NCI-H187 treated with DMSO at 0.1 percent for 48 hours (cell line): Measurements from ENCODE around the gene PDE3B.
"Not testable (repeated sequence)": the region's sequence is repeated elsewhere in the genome, so short reads cannot be mapped to it uniquely, and the experiment has no call there.

Experiments used
- DNase-seq: peaks from one replicate; lab custom pipeline; 2025; lab: John Stamatoyannopoulos, UW

The PDE3B gene

GRCh38 chr11:14746857-14747395, 103.3 kb downstream of the PDE3B start:
- no peak for DNase-seq

GRCh38 chr11:14748090-14748489, 104.5 kb downstream of the PDE3B start:
- no peak for DNase-seq

GRCh38 chr11:14750911-14751310, 107.3 kb downstream of the PDE3B start:
- no peak for DNase-seq

- no peak for DNase-seq
Observed at GRCh38 chr11:14751975-14752407, 108.4 kb downstream of the PDE3B start.

- DNase-seq = no peak
Observed at GRCh38 chr11:14755140-14755539, 111.5 kb downstream of the PDE3B start.

- no peak for DNase-seq
Observed at GRCh38 chr11:14756349-14756748, 112.7 kb downstream of the PDE3B start.

- not testable (repeated sequence) for DNase-seq
Observed at GRCh38 chr11:14759300-14760012, 115.9 kb downstream of the PDE3B start.

- DNase-seq = no peak
Observed at GRCh38 chr11:14764179-14764578, 120.6 kb downstream of the PDE3B start.

- DNase-seq = no peak
Observed at GRCh38 chr11:14764579-14765527, 121.2 kb downstream of the PDE3B start.

GRCh38 chr11:14766585-14766984, 123.0 kb downstream of the PDE3B start:
- DNase-seq = no peak

- no peak for DNase-seq
Observed at GRCh38 chr11:14768526-14769188, 125.1 kb downstream of the PDE3B start.

- no peak for DNase-seq
Observed at GRCh38 chr11:14773755-14774154, 130.2 kb downstream of the PDE3B start.

GRCh38 chr11:14774721-14775120, 131.1 kb downstream of the PDE3B start:
- DNase-seq = no peak

- no peak for DNase-seq
Observed at GRCh38 chr11:14775897-14776296, 132.3 kb downstream of the PDE3B start.

- not testable (repeated sequence) for DNase-seq
Observed at GRCh38 chr11:14778460-14778859, 134.9 kb downstream of the PDE3B start.

GRCh38 chr11:14783788-14784187, 140.2 kb downstream of the PDE3B start:
- no peak for DNase-seq

GRCh38 chr11:14784230-14784629, 140.6 kb downstream of the PDE3B start:
- no peak for DNase-seq

- no peak for DNase-seq
Observed at GRCh38 chr11:14789879-14790484, 146.4 kb downstream of the PDE3B start.

GRCh38 chr11:14793546-14793945, 149.9 kb downstream of the PDE3B start:
- no peak for DNase-seq

GRCh38 chr11:14796028-14796427, 152.4 kb downstream of the PDE3B start:
- not testable (repeated sequence) for DNase-seq

- DNase-seq = no peak
Observed at GRCh38 chr11:14803846-14804245, 160.2 kb downstream of the PDE3B start.

GRCh38 chr11:14809466-14809865, 165.9 kb downstream of the PDE3B start:
- DNase-seq = no peak
